ENCODE measurements around the gene RNF212.

RNF212 gene

DNA sequence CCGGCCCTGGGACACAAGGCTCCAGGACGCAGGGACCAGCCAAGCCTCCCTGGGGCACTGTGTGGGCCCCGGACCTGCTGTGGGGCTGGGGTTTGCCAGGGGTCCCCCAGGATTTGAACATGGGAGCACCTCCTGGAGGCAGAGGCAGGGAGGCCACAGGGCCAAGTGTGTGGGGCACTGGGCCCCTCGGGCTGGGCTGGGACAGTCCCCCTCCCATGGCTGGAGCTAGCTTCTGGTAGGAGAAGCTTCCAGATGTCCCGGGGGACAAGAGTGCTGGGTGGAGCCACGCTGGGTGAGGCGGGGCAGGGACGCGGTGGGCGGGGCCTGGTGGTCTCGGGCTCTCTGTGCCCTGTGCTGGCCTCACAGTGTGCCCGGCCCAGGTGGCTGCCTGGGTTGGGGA lies 83.3 kb downstream of the RNF212 start:
- TF ChIP-seq, protein P1, sequence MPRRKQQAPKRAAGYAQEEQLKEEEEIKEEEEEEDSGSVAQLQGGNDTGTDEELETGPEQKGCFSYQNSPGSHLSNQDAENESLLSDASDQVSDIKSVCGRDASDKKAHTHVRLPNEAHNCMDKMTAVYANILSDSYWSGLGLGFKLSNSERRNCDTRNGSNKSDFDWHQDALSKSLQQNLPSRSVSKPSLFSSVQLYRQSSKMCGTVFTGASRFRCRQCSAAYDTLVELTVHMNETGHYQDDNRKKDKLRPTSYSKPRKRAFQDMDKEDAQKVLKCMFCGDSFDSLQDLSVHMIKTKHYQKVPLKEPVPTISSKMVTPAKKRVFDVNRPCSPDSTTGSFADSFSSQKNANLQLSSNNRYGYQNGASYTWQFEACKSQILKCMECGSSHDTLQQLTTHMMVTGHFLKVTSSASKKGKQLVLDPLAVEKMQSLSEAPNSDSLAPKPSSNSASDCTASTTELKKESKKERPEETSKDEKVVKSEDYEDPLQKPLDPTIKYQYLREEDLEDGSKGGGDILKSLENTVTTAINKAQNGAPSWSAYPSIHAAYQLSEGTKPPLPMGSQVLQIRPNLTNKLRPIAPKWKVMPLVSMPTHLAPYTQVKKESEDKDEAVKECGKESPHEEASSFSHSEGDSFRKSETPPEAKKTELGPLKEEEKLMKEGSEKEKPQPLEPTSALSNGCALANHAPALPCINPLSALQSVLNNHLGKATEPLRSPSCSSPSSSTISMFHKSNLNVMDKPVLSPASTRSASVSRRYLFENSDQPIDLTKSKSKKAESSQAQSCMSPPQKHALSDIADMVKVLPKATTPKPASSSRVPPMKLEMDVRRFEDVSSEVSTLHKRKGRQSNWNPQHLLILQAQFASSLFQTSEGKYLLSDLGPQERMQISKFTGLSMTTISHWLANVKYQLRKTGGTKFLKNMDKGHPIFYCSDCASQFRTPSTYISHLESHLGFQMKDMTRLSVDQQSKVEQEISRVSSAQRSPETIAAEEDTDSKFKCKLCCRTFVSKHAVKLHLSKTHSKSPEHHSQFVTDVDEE (CRISPR knock-in tag; IDR thresholded peaks at IDR 0.05) = no peak
- TF ChIP-seq ZNF565 (CRISPR knock-in tag; conservative IDR thresholded peaks at IDR 0.05; ENCODE audit: low read depth) = no peak
- peak; percentile 7; the same call in 1 of the 3 replicates for ATAC-seq

DNA sequence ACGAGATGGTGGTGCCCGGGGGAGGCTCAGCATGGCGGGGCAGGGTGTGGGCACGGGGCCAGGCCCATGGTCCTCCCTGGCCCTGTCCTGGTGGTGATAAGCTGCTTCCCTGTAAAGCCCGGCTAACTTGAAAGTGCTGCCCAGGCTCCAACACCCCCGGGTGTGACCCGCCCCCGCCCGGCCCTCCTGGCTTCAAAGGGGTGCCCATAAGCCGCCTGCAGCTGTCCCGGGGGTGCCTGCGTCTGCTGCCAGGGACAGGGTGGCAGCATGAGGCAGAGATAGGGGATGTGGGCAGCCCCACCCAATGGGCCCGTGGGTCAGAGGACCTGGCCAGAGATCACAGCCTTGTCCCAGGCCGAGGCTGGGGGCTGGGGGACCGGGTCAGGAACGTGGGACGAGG lies 83.8 kb downstream of the RNF212 start:
- ATAC-seq = no peak
- TF ChIP-seq ZNF70 (CRISPR knock-in tag; IDR thresholded peaks at IDR 0.05) = no peak
- no peak for TF ChIP-seq ESRRG (CRISPR knock-in tag; IDR thresholded peaks at IDR 0.05)
- no peak for TF ChIP-seq OSR1 (CRISPR knock-in tag; IDR thresholded peaks at IDR 0.05)
- TF ChIP-seq RARB (CRISPR knock-in tag; IDR thresholded peaks at IDR 0.05) = no peak
- TF ChIP-seq, protein P1 (CRISPR knock-in tag; IDR thresholded peaks at IDR 0.05) = no peak
- no peak for TF ChIP-seq ZC3H10 (CRISPR knock-in tag; IDR thresholded peaks at IDR 0.05)
- TF ChIP-seq PPARA (CRISPR knock-in tag; IDR thresholded peaks at IDR 0.05; ENCODE audit: borderline replicate concordance) = no peak
- TF ChIP-seq BACH2 (CRISPR knock-in tag; IDR thresholded peaks at IDR 0.05; ENCODE audit: borderline replicate concordance) = no peak
- TF ChIP-seq CSDC2 (CRISPR knock-in tag; IDR thresholded peaks at IDR 0.05) = no peak

DNA sequence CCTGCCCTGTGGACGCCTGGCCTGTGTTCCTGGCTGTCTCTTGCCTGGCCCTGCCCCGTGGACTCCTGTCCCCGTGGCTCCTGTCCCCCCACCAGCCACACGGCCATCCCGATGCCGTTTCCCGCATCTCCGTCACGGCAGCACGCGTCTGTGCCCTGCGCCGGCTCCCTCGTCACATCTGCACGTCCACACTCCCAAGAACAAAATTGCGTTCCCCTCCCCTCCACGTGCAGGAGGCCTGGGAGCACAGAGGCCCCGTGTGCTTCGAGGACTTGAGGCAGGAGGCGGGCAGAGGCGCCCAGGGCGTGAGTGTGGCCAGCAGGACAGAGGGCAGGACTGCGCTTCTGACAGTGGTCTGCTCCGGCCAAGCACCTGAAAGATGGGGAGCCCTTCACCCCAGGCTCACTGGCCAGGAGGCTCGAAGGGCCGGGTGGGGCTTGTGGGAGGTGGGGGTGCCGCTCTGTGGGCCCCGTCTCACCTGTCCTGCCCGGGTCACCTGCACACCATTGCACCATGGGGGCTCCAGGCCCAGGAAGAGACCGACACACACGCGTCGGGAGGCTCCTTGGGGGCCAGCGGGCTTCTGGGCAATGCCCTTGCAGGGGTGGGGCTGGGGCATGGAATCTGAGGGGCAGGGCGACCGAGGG lies 84.7 kb downstream of the RNF212 start:
- TF ChIP-seq ISL1 (CRISPR knock-in tag; IDR thresholded peaks at IDR 0.05) (no peak), ZFP30 (CRISPR knock-in tag; IDR thresholded peaks at IDR 0.05) (no peak), OSR1 (CRISPR knock-in tag; IDR thresholded peaks at IDR 0.05) (no peak), ZNF8 (CRISPR knock-in tag; IDR thresholded peaks at IDR 0.05) (no peak), ARNTL (CRISPR knock-in tag; IDR thresholded peaks at IDR 0.05; ENCODE audit: borderline replicate concordance, low read depth) (no peak)
- ATAC-seq = no peak

DNA sequence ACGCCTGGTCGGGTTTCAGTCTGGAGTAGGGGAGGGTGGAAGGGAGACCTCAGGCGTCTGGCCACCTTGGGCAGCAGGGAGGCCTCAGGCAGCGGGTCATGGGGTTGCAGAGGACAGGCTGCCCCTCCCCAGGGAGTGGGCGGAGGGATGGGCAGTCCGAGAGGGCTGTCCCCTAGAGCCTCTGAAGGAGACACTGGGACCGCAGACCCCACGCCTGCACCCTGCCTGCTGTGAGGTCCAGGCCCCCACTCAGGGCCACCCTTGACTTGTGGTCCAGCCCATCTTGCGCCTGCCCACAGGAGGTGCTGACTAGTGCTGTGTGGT lies 85.5 kb downstream of the RNF212 start:
- TF ChIP-seq ARNTL (CRISPR knock-in tag; IDR thresholded peaks at IDR 0.05; ENCODE audit: borderline replicate concordance, low read depth) (no peak), ESRRG (CRISPR knock-in tag; IDR thresholded peaks at IDR 0.05) (no peak), ZFP30 (CRISPR knock-in tag; IDR thresholded peaks at IDR 0.05) (no peak)
- TF ChIP-seq, protein P2, sequence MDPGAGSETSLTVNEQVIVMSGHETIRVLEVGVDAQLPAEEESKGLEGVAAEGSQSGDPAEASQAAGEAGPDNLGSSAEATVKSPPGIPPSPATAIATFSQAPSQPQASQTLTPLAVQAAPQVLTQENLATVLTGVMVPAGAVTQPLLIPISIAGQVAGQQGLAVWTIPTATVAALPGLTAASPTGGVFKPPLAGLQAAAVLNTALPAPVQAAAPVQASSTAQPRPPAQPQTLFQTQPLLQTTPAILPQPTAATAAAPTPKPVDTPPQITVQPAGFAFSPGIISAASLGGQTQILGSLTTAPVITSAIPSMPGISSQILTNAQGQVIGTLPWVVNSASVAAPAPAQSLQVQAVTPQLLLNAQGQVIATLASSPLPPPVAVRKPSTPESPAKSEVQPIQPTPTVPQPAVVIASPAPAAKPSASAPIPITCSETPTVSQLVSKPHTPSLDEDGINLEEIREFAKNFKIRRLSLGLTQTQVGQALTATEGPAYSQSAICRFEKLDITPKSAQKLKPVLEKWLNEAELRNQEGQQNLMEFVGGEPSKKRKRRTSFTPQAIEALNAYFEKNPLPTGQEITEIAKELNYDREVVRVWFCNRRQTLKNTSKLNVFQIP (CRISPR knock-in tag; IDR thresholded peaks at IDR 0.05; ENCODE audit: borderline replicate concordance, low read depth) = no peak
- TF ChIP-seq, protein P3, sequence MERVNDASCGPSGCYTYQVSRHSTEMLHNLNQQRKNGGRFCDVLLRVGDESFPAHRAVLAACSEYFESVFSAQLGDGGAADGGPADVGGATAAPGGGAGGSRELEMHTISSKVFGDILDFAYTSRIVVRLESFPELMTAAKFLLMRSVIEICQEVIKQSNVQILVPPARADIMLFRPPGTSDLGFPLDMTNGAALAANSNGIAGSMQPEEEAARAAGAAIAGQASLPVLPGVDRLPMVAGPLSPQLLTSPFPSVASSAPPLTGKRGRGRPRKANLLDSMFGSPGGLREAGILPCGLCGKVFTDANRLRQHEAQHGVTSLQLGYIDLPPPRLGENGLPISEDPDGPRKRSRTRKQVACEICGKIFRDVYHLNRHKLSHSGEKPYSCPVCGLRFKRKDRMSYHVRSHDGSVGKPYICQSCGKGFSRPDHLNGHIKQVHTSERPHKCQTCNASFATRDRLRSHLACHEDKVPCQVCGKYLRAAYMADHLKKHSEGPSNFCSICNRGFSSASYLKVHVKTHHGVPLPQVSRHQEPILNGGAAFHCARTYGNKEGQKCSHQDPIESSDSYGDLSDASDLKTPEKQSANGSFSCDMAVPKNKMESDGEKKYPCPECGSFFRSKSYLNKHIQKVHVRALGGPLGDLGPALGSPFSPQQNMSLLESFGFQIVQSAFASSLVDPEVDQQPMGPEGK (CRISPR knock-in tag; IDR thresholded peaks at IDR 0.05; ENCODE audit: borderline replicate concordance) = no peak
- no peak for ATAC-seq
